Measurements from ENCODE around the gene CEMIP2. TPM values are rescaled to one million over a fixed set of nuclear protein-coding genes. Genes with fewer than 3 reads are reported as not detected.

CEMIP2 gene
- total RNA-seq, 4 donors from 2014 or later = 7.4 to 50.7 (median 30.5) TPM

- no peaks in the 10 kb centered on the region for H3K27me3 ChIP-seq
- no peaks in the 10 kb centered on the region for H3K4me1 ChIP-seq
- intact Hi-C loops (cut with DNase I; ENCODE audit: low total_unique reads) = no loop called here
- H3K4me3 ChIP-seq = no peak overlapping the region
- H3K36me3 ChIP-seq = no peaks in the 10 kb centered on the region
- DNase-seq = no peak
- TF ChIP-seq POLR2A (IDR thresholded peaks at IDR 0.05) = no peak
- TF ChIP-seq, protein P1, sequence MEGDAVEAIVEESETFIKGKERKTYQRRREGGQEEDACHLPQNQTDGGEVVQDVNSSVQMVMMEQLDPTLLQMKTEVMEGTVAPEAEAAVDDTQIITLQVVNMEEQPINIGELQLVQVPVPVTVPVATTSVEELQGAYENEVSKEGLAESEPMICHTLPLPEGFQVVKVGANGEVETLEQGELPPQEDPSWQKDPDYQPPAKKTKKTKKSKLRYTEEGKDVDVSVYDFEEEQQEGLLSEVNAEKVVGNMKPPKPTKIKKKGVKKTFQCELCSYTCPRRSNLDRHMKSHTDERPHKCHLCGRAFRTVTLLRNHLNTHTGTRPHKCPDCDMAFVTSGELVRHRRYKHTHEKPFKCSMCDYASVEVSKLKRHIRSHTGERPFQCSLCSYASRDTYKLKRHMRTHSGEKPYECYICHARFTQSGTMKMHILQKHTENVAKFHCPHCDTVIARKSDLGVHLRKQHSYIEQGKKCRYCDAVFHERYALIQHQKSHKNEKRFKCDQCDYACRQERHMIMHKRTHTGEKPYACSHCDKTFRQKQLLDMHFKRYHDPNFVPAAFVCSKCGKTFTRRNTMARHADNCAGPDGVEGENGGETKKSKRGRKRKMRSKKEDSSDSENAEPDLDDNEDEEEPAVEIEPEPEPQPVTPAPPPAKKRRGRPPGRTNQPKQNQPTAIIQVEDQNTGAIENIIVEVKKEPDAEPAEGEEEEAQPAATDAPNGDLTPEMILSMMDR (IDR thresholded peaks at IDR 0.05) = no peak
- no peak overlapping the region for H3K27ac ChIP-seq
- no peaks in the 10 kb centered on the region for H3K9me3 ChIP-seq
Observed at GRCh38 chr9:71706176-71706575, 62.1 kb downstream of the CEMIP2 start.

- no peak overlapping the region for H3K4me3 ChIP-seq
- H3K9me3 ChIP-seq = no peaks in the 10 kb centered on the region
- H3K27me3 ChIP-seq = no peaks in the 10 kb centered on the region
- DNase-seq = no peak
- intact Hi-C loops (cut with DNase I; ENCODE audit: low total_unique reads) = no loop called here
- no peaks in the 10 kb centered on the region for H3K4me1 ChIP-seq
- H3K27ac ChIP-seq = no peak overlapping the region
- TF ChIP-seq, protein P1 (IDR thresholded peaks at IDR 0.05) = no peak
- no peak for TF ChIP-seq POLR2A (IDR thresholded peaks at IDR 0.05)
- H3K36me3 ChIP-seq = no peaks in the 10 kb centered on the region
Observed at GRCh38 chr9:71704796-71705195, 63.5 kb downstream of the CEMIP2 start.

GRCh38 chr9:71703172-71703872 lies 65.0 kb downstream of the CEMIP2 start:
- H3K4me1 ChIP-seq = no peaks in the 10 kb centered on the region
- no peak for DNase-seq
- no peak overlapping the region for H3K27ac ChIP-seq
- no peaks in the 10 kb centered on the region for H3K9me3 ChIP-seq
- TF ChIP-seq, protein P1 (IDR thresholded peaks at IDR 0.05) = no peak
- TF ChIP-seq POLR2A (IDR thresholded peaks at IDR 0.05) = no peak
- H3K36me3 ChIP-seq = no peaks in the 10 kb centered on the region
- H3K4me3 ChIP-seq = no peak overlapping the region
- intact Hi-C loops (cut with DNase I; ENCODE audit: low total_unique reads) = no loop called here
- H3K27me3 ChIP-seq = no peaks in the 10 kb centered on the region

- DNase-seq = no peak
- intact Hi-C loops (cut with DNase I; ENCODE audit: low total_unique reads) = no loop called here
Observed at GRCh38 chr9:71697882-71698281, 70.4 kb downstream of the CEMIP2 start.

GRCh38 chr9:71694332-71694731 lies 74.0 kb downstream of the CEMIP2 start:
- Histone ChIP-seq H3K27ac (no peak overlapping the region), H3K4me1 (no peaks in the 10 kb centered on the region), H3K27me3 (no peaks in the 10 kb centered on the region), H3K36me3 (no peaks in the 10 kb centered on the region), H3K4me3 (no peak overlapping the region), H3K9me3 (no peaks in the 10 kb centered on the region)
- no peak for DNase-seq
- intact Hi-C loops (cut with DNase I; ENCODE audit: low total_unique reads) = no loop called here
- no peak for TF ChIP-seq POLR2A (IDR thresholded peaks at IDR 0.05)
- TF ChIP-seq, protein P1 (IDR thresholded peaks at IDR 0.05) = no peak

More at GRCh38 chr9:71697882-71698281, 70.4 kb downstream of the CEMIP2 start:
- H3K4me1 ChIP-seq = no peaks in the 10 kb centered on the region
- no peaks in the 10 kb centered on the region for H3K27me3 ChIP-seq
- no peak overlapping the region for H3K4me3 ChIP-seq
- H3K9me3 ChIP-seq = no peaks in the 10 kb centered on the region
- no peaks in the 10 kb centered on the region for H3K36me3 ChIP-seq
- H3K27ac ChIP-seq = no peak overlapping the region
- TF ChIP-seq, protein P1 (IDR thresholded peaks at IDR 0.05) = no peak
- no peak for TF ChIP-seq POLR2A (IDR thresholded peaks at IDR 0.05)

All from uterus (tissue), 4 donors.